ENCODE results near the gene ENG.
"Not testable (repeated sequence)": the region's sequence is repeated elsewhere in the genome, so short reads cannot be mapped to it uniquely, and the experiment has no call there.

Gene ENG

GRCh38 chr9:127878001-127878651 is 23.7 kb upstream of the ENG start:
- DNase-seq, result no peak

GRCh38 chr9:127877566-127877998 is 23.1 kb upstream of the ENG start, which contains the start of gene AK1:
Gene AK1 (minus strand): TSS chr9:127877675. CDS start chr9:127874617, 3,058 bp downstream.
- peak; percentile 87 for DNase-seq

GRCh38 chr9:127876764-127877562 is 22.5 kb upstream of the ENG start:
- no peak for DNase-seq

GRCh38 chr9:127876026-127876763 is 21.7 kb upstream of the ENG start:
- no peak for DNase-seq

GRCh38 chr9:127875306-127875966 is 21.0 kb upstream of the ENG start:
- peak; percentile 78 for DNase-seq

GRCh38 chr9:127874301-127875221 is 20.1 kb upstream of the ENG start:
- no peak for DNase-seq

GRCh38 chr9:127873886-127874285 is 19.4 kb upstream of the ENG start:
- DNase-seq, result no peak

- DNase-seq, result no peak
Observed at GRCh38 chr9:127873223-127873691, 18.8 kb upstream of the ENG start.

- DNase-seq, result no peak
Observed at GRCh38 chr9:127872369-127873222, 18.1 kb upstream of the ENG start.

- DNase-seq, result no peak
Observed at GRCh38 chr9:127871531-127871930, 17.1 kb upstream of the ENG start.

GRCh38 chr9:127870887-127871286 is 16.4 kb upstream of the ENG start:
- no peak for DNase-seq

- not testable (repeated sequence) for DNase-seq
Observed at GRCh38 chr9:127870153-127870491, 15.7 kb upstream of the ENG start.

- peak; percentile 94 for DNase-seq
Observed at GRCh38 chr9:127869310-127870152, 15.1 kb upstream of the ENG start.

GRCh38 chr9:127868278-127868902 is 13.9 kb upstream of the ENG start:
- no peak for DNase-seq

- no peak for DNase-seq
Observed at GRCh38 chr9:127867356-127868277, 13.2 kb upstream of the ENG start.

- no peak for DNase-seq
Observed at GRCh38 chr9:127866535-127866934, 12.1 kb upstream of the ENG start.

GRCh38 chr9:127865645-127866464 is 11.4 kb upstream of the ENG start:
- no peak for DNase-seq

Data from islet precursor cell (in vitro differentiated cells).